CD4-positive, alpha-beta T cell treated with Interferon gamma for 1 hour (primary cell): ENCODE measurements around the gene IFTAP.
"Not testable (repeated sequence)": the region's sequence is repeated elsewhere in the genome, so short reads cannot be mapped to it uniquely, and the experiment has no call there.

ENCODE experiments used
- DNase-seq: peaks from one replicate; pipeline ENCODE4 v3.0.0-alpha.2; 2020

The IFTAP gene, protein sequence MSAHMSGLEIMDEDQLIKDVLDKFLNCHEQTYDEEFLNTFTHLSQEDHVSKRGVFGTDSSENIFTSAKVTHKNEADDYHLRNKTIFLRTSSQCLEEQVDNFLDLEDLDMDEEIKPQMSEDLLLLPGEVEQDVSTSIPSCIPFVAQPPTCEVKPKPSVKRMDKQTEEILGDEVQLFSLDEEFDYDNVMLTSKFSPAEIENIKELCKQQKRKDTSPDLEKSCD

DNA sequence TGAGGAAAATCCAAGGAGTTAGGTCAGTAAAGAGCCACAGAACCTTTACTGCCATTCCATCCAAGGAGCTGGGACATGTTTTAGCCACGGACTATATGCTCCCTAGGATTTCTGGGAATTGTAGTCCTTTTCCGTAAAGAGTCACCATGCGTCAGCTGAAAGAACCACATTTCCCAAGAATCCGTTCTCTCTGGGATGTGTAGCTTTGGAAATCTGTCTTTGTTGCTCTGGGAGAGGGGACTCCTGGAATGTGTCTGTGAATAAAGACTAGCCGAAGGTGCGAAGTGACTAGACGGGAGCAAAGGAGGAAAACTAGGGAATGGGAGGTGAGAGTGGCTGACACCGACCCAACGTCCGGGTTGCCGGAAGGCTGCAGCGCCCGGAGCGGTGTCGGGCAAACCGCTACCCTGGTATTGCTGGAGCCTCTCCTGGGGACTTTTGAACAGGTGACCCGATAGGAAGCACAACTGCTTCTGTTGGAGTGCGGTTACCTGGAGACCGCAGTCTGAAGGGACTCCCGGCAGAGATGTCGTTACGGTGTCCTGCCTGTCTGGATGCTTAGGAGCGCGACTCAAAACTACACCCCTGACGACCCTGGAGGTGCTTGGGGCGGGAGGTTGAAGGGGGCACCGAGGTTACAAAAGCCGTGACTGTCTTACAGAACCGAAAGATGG is at the start of gene IFTAP:
IFTAP (plus strand) TSS at position 187 of the 674 bp plus-strand sequence. CDS start 15,602 bp downstream, outside the sequence.
- DNase-seq = peak; percentile 8

- DNase-seq = no peak
These were observed 43.8 kb upstream of the IFTAP start for GRCh38 chr11:36550385-36551115.

DNA sequence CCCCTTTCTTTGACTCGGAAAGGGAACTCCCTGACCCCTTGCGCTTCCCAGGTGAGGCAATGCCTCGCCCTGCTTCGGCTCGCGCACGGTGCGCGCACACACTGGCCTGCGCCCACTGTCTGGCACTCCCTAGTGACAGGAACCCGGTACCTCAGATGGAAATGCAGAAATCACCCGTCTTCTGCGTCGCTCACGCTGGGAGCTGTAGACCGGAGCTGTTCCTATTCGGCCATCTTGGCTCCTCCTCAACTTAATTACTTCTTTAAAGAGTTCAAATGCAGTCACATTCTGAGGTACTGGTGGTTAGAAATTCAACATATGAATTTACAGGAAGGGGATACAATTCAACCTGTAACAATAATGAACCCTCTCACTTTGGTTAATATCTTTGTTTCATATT is 36.9 kb upstream of the IFTAP start:
- not testable (repeated sequence) for DNase-seq

GRCh38 chr11:36557991-36558390 is 36.3 kb upstream of the IFTAP start:
- no peak for DNase-seq

- no peak for DNase-seq
These were observed 35.5 kb upstream of the IFTAP start for GRCh38 chr11:36558571-36559413.

DNA sequence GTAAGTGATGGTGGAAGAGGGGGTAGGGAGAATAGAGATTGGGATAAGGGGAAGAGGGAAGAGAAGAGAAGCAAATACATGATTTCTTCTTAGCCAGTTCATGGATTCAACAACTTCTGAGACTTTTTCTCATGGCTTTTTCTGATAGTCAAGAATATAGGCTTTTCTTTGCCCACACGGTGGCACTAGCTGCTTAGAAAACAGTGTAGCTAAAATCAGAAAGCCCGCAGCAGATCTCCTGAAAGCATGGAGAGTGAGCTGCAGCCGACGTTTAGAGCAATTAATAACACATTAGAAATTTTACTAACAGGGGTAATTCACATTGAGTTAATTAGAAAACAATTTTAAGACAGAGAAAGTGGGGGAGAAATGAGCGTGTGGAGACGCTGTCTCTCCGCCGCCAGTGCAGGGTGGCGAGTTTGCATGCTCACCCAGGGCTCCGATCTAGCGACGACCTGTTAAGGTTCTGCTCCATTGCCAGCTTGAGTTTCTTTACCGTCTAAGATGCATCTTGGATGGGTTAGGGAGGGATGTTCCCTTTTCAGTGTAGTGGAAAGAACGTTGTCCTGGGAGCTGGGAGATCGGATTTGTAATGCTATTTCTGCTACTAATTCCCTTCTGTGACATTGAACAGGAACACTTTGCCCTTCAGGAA is 29.8 kb upstream of the IFTAP start:
- DNase-seq = peak; percentile 22

DNA sequence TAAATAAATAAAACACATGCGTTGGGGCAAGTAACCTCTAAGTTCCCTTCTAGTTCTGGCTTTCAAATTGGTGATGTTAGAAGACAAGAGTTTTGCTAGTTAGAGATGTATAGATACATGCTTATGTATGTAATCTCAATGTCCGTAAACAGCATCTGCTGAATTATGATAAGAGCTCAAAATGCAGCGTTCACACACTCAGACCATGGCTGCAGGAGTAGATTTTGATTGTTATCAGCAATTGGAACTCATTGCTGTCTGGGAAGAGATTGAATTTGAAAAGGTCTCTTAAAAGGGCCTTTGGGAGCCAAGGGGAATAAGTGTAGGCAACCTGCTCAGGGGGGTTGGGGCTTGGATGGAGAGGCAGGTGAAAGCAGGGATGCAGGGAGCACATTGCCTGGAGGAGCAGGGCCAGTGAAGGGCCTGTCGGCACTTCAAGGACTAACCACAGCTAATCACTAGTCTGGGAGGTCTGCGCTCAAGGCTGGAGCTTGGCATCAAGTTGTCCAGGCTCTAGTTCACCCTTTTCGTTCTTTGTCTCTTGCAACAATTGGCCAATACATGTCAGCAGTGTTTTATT is 29.2 kb upstream of the IFTAP start:
- no peak for DNase-seq

- no peak for DNase-seq
These were observed 27.8 kb upstream of the IFTAP start for GRCh38 chr11:36566407-36567053.

- DNase-seq = no peak
These were observed 26.6 kb upstream of the IFTAP start, which contains the start of gene RAG1 for GRCh38 chr11:36567694-36568093. TSS of gene RAG1 (plus strand) at chr11:36568007. CDS start at chr11:36573305, 5,298 bp downstream.

GRCh38 chr11:36569095-36569494 is 25.2 kb upstream of the IFTAP start:
- DNase-seq = no peak

DNA sequence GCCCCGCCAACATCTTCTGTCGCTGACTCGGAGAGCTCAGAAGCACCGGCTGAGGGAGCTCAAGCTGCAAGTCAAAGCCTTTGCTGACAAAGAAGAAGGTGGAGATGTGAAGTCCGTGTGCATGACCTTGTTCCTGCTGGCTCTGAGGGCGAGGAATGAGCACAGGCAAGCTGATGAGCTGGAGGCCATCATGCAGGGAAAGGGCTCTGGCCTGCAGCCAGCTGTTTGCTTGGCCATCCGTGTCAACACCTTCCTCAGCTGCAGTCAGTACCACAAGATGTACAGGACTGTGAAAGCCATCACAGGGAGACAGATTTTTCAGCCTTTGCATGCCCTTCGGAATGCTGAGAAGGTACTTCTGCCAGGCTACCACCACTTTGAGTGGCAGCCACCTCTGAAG is 19.8 kb upstream of the IFTAP start:
- DNase-seq = no peak

DNA sequence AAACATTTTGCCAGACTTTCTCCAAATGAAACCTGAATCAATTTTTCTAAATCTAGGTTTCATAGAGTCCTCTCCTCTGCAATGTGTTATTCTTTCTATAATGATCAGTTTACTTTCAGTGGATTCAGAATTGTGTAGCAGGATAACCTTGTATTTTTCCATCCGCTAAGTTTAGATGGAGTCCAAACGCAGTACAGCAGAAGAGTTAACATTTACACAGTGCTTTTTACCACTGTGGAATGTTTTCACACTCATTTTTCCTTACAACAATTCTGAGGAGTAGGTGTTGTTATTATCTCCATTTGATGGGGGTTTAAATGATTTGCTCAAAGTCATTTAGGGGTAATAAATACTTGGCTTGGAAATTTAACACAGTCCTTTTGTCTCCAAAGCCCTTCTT is 16.9 kb upstream of the IFTAP start:
- DNase-seq = no peak

GRCh38 chr11:36577859-36578258 is 16.4 kb upstream of the IFTAP start:
- DNase-seq = no peak

- no peak for DNase-seq
These were observed 15.8 kb upstream of the IFTAP start for GRCh38 chr11:36578458-36578857.

DNA sequence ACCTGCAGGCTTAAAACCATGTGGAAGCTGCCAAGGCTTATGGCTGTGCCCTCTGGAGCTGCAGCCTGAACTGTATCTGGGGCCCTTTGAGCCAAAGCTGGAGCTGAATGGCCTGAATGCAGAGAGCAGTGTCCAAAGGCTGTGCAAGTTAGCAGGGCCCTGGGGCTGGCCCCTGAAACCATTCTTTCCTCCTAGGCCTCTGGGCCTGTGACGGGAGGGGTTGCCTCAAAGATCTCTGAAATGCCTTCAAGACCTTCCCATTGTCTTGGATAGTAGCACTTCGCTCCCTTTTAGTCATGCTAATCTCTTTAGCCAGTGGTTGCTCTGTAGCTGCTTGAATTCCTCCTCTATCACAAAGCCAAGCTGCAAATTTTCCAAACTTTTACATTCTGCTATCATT is 12.8 kb upstream of the IFTAP start:
- no peak for DNase-seq

DNA sequence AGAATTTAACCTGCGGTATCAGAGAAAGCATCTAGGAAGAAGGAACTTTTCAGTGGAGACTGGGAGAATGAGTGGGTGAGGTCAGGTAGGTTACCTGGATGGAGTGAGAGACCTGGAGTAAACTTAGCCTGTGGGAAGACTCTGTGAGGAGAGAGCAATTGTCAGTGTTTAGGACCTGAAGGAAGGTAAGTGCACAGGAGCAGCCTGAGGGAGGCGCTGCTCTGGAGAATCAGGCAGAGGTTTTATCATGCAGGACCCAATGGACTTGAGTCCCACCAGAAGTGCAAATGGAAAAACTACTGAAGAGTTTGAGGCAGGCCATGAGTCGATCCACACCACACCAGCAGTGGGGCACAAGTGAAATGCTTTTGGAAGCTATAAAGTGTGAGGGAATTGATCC is 10.6 kb upstream of the IFTAP start:
- DNase-seq = no peak

- no peak for DNase-seq
These were observed 7.8 kb upstream of the IFTAP start for GRCh38 chr11:36586543-36586942.

DNA sequence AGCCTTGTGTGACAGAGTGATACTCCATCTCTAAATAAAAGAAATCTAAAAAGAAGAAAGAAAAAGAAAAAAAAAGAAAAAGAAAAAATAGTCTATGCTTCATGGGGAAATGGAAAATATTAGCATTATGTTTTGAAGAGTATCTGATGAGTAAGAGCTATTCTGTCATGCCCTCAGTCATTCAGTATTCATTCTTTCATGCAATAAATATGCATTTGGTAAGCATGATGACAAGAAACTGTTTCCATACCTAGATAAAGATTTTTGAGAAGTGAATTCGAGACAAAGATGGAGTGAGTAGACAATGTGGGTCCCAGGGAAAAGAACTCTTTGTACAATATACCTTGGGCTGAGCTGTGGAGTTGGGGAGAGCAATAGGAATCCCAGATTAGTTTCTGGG is 6.2 kb upstream of the IFTAP start:
- no peak for DNase-seq

GRCh38 chr11:36590513-36590912 is 3.8 kb upstream of the IFTAP start:
- DNase-seq = no peak

- DNase-seq = no peak
These were observed 2.9 kb upstream of the IFTAP start for GRCh38 chr11:36591433-36591832.

DNA sequence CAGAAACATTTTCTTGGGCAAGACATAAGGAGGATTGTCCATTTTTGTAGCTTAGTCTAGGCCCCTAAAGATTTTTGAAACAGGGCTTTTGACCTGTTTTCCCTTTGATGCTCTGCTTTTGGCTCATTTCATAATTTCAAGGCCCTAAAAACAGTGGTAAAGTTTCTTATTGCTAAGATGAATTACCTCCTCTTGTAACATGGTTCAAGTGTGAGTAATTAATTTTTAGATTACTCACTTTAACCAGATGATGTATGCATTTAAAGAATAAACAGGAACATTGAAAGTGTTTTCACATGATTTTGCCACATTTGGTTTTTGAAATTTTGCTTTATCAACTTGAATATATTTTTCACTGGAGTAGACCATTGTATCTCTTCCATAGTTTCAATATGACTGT is 2.6 kb downstream of the IFTAP start:
- no peak for DNase-seq

- no peak for DNase-seq
These were observed 3.7 kb downstream of the IFTAP start, which contains the start of gene RAG2 for GRCh38 chr11:36598051-36598450. TSS of gene RAG2 (minus strand) at chr11:36598236. CDS start at chr11:36594168, 4,068 bp downstream.
